Panc1 (cell line): ENCODE results near the gene SLC9A5. TPM values are rescaled to one million over a fixed set of nuclear protein-coding genes. Genes with fewer than 3 reads are reported as not detected.

Experiments used
- ATAC-seq: fragments of 200-7000 bp; cut with Tn5 transposase; 2 replicates; pipeline ENCODE4 v1.9.1; 2020; ENCODE audit warnings: mild to moderate bottlenecking, moderate library complexity
- BruUV-seq: library from RNA; stranded (reverse); fragments of 400-500 nt; replicated peaks from 2 replicates; lab custom pipeline; 2021; lab: Mats Ljungman, UMichigan
- CTCF ChIA-PET: fragments of 300-600 bp; sonication (Branson Sonifier 250); formaldehyde crosslinking; loops from one replicate; lab custom pipeline; 2022; ENCODE audit warnings: antibody characterized with exemption; lab: Charles Lee
- POLR2A ChIA-PET: fragments of 300-600 bp; sonication (Branson Sonifier 250); formaldehyde crosslinking; loops from one replicate; lab custom pipeline; 2022; ENCODE audit warnings: antibody characterized with exemption; lab: Charles Lee
- DNase-seq: peaks from one replicate; pipeline ENCODE4 v3.0.0-alpha.2; 2010; ENCODE audit warnings: low read depth, low spot score
- H3K27ac ChIP-seq: 2 replicates; pipeline ENCODE4 v1.5.1; 2011; ENCODE audit warnings: mild to moderate bottlenecking, low read length, inconsistent platforms
- H3K27me3 ChIP-seq: fragments of 200-500 bp; sonication (Bioruptor generic); 2 replicates; pipeline ENCODE4 v1.6.0; 2014; ENCODE audit warnings: low read length, inconsistent platforms; ENCODE audit not compliant: control insufficient read depth, insufficient read depth
- H3K36me3 ChIP-seq: fragments of 200-500 bp; sonication (Bioruptor generic); 2 replicates; pipeline ENCODE4 v1.5.1; 2014; ENCODE audit warnings: inconsistent platforms, mild to moderate bottlenecking, low read length, moderate library complexity; ENCODE audit not compliant: control insufficient read depth, insufficient read depth
- H3K4me1 ChIP-seq: 2 replicates; pipeline ENCODE4 v1.5.1; 2011; ENCODE audit warnings: inconsistent platforms, mild to moderate bottlenecking, low read length, moderate library complexity; ENCODE audit not compliant: control insufficient read depth, insufficient read depth
- H3K4me3 ChIP-seq, 2 experiments: 2 replicates each; pipeline ENCODE4 v1.5.1; 2011 to 2012; ENCODE audit warnings: low read depth in 2 of 2, low read length in 2 of 2, mild to moderate bottlenecking in 2 of 2, inconsistent platforms in 1 of 2, moderate library complexity in 1 of 2
- H3K9me3 ChIP-seq: fragments of 200-500 bp; sonication (Bioruptor generic); 2 replicates; pipeline ENCODE4 v1.5.1; 2014; ENCODE audit warnings: low read depth, mild to moderate bottlenecking, inconsistent platforms, low read length, moderate library complexity; ENCODE audit not compliant: control insufficient read depth, insufficient read depth
- CTCF ChIP-seq: fragments of 450-650 bp; IDR thresholded peaks from 2 replicates; pipeline ENCODE4 v1.5.1; 2017; ENCODE audit warnings: mild to moderate bottlenecking
- POLR2AphosphoS5 ChIP-seq: IDR thresholded peaks from 2 replicates; pipeline ENCODE4 v1.6.1; 2012; ENCODE audit warnings: mild to moderate bottlenecking, low read depth, low read length, moderate library complexity
- REST ChIP-seq, 2 experiments: IDR thresholded peaks; 2 replicates each; pipeline ENCODE4 v1.6.1; 2011 to 2012; ENCODE audit warnings: low read depth in 2 of 2, control low read depth in 1 of 2, low read length in 1 of 2, mild to moderate bottlenecking in 1 of 2, moderate library complexity in 1 of 2; ENCODE audit not compliant: insufficient read depth in 1 of 2
- SIN3A ChIP-seq: IDR thresholded peaks from 2 replicates; pipeline ENCODE4 v1.6.1; 2012; ENCODE audit warnings: low read depth, mild to moderate bottlenecking, low read length, moderate library complexity, borderline replicate concordance; ENCODE audit not compliant: insufficient read depth
- TCF7L2 ChIP-seq: IDR thresholded peaks from 2 replicates; pipeline ENCODE4 v1.6.1; 2011; ENCODE audit warnings: mild to moderate bottlenecking, low read depth, low read length, inconsistent platforms
- in situ Hi-C: cut with HindIII; loops from 2 replicates; pipeline ENCODE4 v1.10.0; 2016; ENCODE audit warnings: low sequenced_read_pairs, low pct_unique_long_range_greater_than_20kb
- intact Hi-C: fragments of 100-400 bp; cut with micrococcal nuclease; formaldehyde crosslinking; loops from one replicate; pipeline ENCODE4 v1.10.0; 2022; ENCODE audit not compliant: unreplicated experiment
- total RNA-seq: library from RNA; stranded (reverse); gene quantifications from one replicate; pipeline ENCODE4 v1.2.1, GENCODE V29; 2021; ENCODE audit not compliant: unreplicated experiment

SLC9A5 gene
- total RNA-seq, 1 experiment from 2014 or later: 1.7 TPM

GRCh38 chr16:67257486-67258160, 8.8 kb downstream of the SLC9A5 start:
- no peaks in the 10 kb centered on the region for H3K9me3 ChIP-seq
- TF ChIP-seq POLR2AphosphoS5 (no peak), SIN3A (no peak), TCF7L2 (no peak), REST (IDR thresholded peaks at IDR 0.05; ENCODE audit: insufficient read depth in 1 of 2, low read depth in 2 of 2, low read length in 1 of 2) (no peak), CTCF (no peak)
- H3K36me3 ChIP-seq: no peaks in the 10 kb centered on the region
- intact Hi-C loops (no loop called here), in situ Hi-C loops (no loop called here)
- POLR2A ChIA-PET: no interaction called here
- DNase-seq (no peak), ATAC-seq (no peak)
- CTCF ChIA-PET: no interaction called here
- BruUV-seq: no TSS peak
- no peak overlapping the region for H3K4me3 ChIP-seq
- H3K27ac ChIP-seq: no peak overlapping the region
- no peaks in the 10 kb centered on the region for H3K4me1 ChIP-seq
- H3K27me3 ChIP-seq: no peaks in the 10 kb centered on the region

- in situ Hi-C loops: no loop called here
Observed at GRCh38 chr16:67258161-67258835, 9.5 kb downstream of the SLC9A5 start.

More at GRCh38 chr16:67258161-67258835, 9.5 kb downstream of the SLC9A5 start:
- no peaks in the 10 kb centered on the region for H3K36me3 ChIP-seq
- ATAC-seq (no peak), DNase-seq (no peak)
- no peaks in the 10 kb centered on the region for H3K27me3 ChIP-seq
- H3K9me3 ChIP-seq: no peaks in the 10 kb centered on the region
- intact Hi-C loops: no loop called here
- H3K4me1 ChIP-seq: no peaks in the 10 kb centered on the region
- H3K27ac ChIP-seq: no peak overlapping the region
- BruUV-seq: no TSS peak
- no peak for TF ChIP-seq POLR2AphosphoS5
- no peak for TF ChIP-seq SIN3A
- TF ChIP-seq TCF7L2: no peak
- TF ChIP-seq CTCF: no peak
- no peak for TF ChIP-seq REST (IDR thresholded peaks at IDR 0.05; ENCODE audit: insufficient read depth in 1 of 2, low read depth in 2 of 2, low read length in 1 of 2)
- no peak overlapping the region for H3K4me3 ChIP-seq
- CTCF ChIA-PET: interaction anchor here (0.8 kb wide), 1 partner anchor 11 kb away, joined by 5 read pairs; no protein-coding TSS in a partner anchor
- POLR2A ChIA-PET: no interaction called here
